ENCODE measurements around the gene DOCK2.
"Not testable (repeated sequence)": the region's sequence is repeated elsewhere in the genome, so short reads cannot be mapped to it uniquely, and the experiment has no call there.

DOCK2 gene

GRCh38 chr5:169641253-169641652, 4.2 kb downstream of the DOCK2 start:
- DNase-seq: no peak

GRCh38 chr5:169646856-169647255, 9.8 kb downstream of the DOCK2 start:
- no peak for DNase-seq

GRCh38 chr5:169647566-169647965, 10.5 kb downstream of the DOCK2 start:
- DNase-seq: no peak

- DNase-seq: no peak
Observed at GRCh38 chr5:169648725-169649310, 11.7 kb downstream of the DOCK2 start.

- no peak for DNase-seq
Observed at GRCh38 chr5:169649486-169649885, 12.4 kb downstream of the DOCK2 start.

GRCh38 chr5:169650701-169651331, 13.7 kb downstream of the DOCK2 start:
- no peak for DNase-seq

GRCh38 chr5:169651526-169651925, 14.5 kb downstream of the DOCK2 start:
- no peak for DNase-seq

- DNase-seq: no peak
Observed at GRCh38 chr5:169652057-169652456, 15.0 kb downstream of the DOCK2 start.

- DNase-seq: no peak
Observed at GRCh38 chr5:169653091-169653490, 16.0 kb downstream of the DOCK2 start.

- no peak for DNase-seq
Observed at GRCh38 chr5:169655353-169655752, 18.3 kb downstream of the DOCK2 start.

- no peak for DNase-seq
Observed at GRCh38 chr5:169656125-169656901, 19.2 kb downstream of the DOCK2 start.

- DNase-seq: no peak
Observed at GRCh38 chr5:169657127-169657526, 20.1 kb downstream of the DOCK2 start.

- DNase-seq: not testable (repeated sequence)
Observed at GRCh38 chr5:169662451-169662850, 25.4 kb downstream of the DOCK2 start.

GRCh38 chr5:169663537-169663936, 26.5 kb downstream of the DOCK2 start:
- DNase-seq: no peak

GRCh38 chr5:169666365-169666764, 29.3 kb downstream of the DOCK2 start:
- no peak for DNase-seq

- no peak for DNase-seq
Observed at GRCh38 chr5:169667896-169668674, 31.0 kb downstream of the DOCK2 start.

- DNase-seq: no peak
Observed at GRCh38 chr5:169668732-169669131, 31.7 kb downstream of the DOCK2 start.

- no peak for DNase-seq
Observed at GRCh38 chr5:169670769-169671525, 33.9 kb downstream of the DOCK2 start.

- no peak for DNase-seq
Observed at GRCh38 chr5:169682026-169682425, 45.0 kb downstream of the DOCK2 start.

GRCh38 chr5:169686137-169686536, 49.1 kb downstream of the DOCK2 start:
- no peak for DNase-seq

GRCh38 chr5:169688106-169688505, 51.0 kb downstream of the DOCK2 start:
- no peak for DNase-seq

- no peak for DNase-seq
Observed at GRCh38 chr5:169691471-169691870, 54.4 kb downstream of the DOCK2 start.

All from stimulated activated CD4-positive, alpha-beta T cell treated with anti-CD3 and anti-CD28 coated beads, Interleukin-2, amount 100 ng/mL, for 48 hours (primary cell).